T1000 (cell line): ENCODE results near the gene STAP2.
A peak's percentile ranks its signal among the peaks of the same experiment; 100 is the strongest.

ENCODE experiments used
- DNase-seq: peaks from one replicate; lab custom pipeline; 2025; ENCODE audit warnings: mixed read lengths; lab: John Stamatoyannopoulos, UW

Gene STAP2

GRCh38 chr19:4327252-4327876 is 11.3 kb downstream of the STAP2 start:
- peak; percentile 84 for DNase-seq

- DNase-seq = no peak
Observed at GRCh38 chr19:4326837-4327251, 11.8 kb downstream of the STAP2 start.

DNA sequence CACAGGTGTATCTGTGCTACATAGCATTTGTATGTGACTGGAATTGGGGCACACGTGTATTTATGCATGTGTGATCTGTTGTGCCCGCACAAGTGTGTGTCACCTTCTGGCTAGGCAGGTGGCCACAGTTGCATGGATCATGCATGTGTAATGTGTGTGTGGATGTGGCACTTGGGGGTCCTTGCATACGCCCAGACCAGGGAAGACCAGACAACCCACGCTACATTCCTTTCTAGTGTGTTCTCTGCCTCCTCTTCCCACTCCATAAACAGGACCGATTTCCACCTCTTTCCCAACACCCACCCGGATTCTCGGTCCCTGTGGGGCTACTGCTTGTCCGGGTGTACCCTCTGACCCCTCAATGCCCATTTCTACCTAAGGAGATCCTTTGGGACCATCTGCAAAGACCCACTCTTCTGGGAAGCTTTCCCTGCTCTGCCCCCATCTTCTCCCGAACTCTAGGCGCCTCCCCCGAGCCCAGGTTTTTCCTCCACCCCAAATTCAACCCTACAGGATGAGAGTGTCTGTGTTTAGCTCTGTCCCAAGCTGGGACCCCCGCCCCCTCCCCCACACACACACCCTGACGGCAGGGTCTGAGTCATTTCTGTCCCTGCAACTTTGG is 12.3 kb downstream of the STAP2 start:
- no peak for DNase-seq

DNA sequence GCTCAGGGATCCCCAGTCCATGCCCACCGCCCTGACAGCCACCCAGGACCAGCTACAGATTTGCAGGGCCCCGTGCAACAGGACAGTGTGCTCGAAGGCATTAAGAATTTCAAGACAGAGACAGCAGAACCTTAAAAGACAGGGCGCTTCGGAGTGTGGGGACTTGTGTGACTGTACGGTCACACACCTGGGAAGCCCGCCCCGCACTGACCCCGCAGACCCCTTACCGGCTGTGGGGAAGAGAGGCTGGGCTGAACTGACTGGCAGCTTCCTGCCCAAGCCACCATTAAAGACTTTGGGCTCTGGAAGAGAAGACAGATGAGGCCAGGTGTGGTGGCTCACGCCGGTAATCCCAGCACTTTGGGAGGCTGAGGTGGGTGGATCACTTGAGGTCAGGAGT is 14.4 kb downstream of the STAP2 start:
- no peak for DNase-seq

- no peak for DNase-seq
Observed at GRCh38 chr19:4323692-4324091, 14.9 kb downstream of the STAP2 start.

DNA sequence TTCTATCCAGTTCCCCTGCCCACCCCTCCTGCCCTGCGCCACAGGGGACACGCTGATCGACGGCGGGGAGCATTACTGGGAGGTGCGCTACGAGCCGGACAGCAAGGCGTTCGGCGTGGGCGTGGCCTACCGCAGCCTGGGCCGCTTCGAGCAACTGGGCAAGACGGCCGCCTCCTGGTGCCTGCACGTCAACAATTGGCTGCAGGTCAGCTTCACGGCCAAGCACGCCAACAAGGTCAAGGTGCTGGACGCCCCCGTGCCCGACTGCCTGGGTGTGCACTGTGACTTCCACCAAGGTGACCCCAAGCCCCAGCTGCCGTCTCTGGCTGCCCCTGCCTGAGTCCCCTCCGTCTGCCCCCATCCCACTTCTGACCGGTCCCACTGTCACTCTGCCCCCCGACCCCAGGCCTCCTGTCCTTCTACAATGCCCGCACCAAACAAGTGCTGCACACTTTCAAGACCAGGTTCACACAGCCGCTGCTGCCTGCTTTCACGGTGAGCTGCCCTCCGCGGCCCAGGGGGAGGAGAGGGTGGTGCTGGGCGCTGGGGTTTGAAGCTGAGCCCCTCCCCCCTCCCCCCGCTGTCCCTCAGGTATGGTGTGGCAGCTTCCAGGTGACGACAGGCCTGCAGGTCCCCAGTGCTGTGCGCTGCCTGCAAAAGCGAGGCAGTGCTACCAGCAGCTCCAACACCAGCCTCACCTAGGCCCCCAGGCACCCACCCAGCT is 15.5 kb downstream of the STAP2 start:
- DNase-seq = no peak

- DNase-seq = no peak
Observed at GRCh38 chr19:4320419-4320818, 18.2 kb downstream of the STAP2 start.

DNA sequence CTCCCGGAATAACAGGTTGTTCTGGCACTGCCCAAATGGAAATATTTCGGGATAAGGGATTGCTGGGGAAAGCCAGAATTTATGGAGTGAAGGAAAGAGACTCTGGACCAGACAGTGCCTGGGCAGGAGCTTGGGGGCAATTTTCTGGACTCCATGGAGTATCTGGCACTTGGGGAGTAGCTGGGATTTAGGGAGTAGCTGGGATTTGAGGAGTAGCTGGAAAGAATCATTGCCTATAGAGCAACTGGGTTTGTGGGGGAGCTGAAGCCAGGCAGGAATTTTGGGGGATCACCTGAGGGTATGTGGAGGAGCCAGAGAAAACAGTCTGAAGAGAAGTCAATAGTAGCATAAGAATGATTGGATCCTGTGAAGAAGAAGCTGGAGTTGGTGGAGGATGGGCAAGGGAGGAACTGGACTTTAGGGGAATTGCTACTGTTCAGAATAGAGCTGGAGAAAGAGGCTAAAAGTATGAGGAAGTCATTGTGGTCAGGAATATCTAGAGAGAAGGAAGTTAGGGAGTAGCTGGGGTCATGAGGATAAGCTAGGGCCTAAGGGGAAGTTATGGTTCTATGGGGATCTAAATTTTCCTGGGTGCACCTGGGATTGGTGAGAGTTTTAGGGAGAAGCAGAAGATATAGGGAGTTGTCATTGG is 19.4 kb downstream of the STAP2 start:
- no peak for DNase-seq

- DNase-seq = no peak
Observed at GRCh38 chr19:4318460-4318859, 20.2 kb downstream of the STAP2 start.

- no peak for DNase-seq
Observed at GRCh38 chr19:4316956-4317355, 21.7 kb downstream of the STAP2 start.

DNA sequence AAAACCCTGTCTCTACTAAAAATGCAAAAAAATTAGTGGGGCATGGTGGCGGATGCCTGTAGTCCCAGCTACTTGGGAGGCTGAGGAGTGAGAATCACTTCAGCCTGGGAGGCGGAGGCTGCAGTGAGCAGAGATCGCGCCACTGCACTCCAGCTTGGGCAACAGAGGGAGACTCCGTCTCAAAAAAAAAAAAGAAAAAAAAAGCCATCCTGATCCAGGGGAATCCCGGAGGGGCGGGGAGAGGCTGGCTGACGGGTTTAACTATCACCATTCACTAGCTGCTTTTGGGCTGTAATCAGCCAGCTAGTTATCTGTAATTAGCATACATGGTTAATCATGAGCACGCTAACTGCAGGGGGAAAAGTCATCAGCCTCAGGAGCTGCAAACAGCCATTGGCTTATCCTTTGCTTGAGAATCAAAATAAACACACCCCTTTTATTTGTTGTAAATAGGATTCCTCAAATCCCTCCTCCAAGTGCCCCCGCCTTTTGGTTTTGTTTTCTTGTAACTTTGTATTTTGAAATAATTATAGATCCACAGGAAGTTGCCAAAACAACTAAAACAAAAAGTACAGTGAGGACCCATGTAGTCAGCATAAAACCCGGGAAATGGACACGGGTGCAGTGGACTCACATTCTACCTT is 24.7 kb downstream of the STAP2 start:
- no peak for DNase-seq

GRCh38 chr19:4310247-4311121 is 28.1 kb downstream of the STAP2 start:
- no peak for DNase-seq

DNA sequence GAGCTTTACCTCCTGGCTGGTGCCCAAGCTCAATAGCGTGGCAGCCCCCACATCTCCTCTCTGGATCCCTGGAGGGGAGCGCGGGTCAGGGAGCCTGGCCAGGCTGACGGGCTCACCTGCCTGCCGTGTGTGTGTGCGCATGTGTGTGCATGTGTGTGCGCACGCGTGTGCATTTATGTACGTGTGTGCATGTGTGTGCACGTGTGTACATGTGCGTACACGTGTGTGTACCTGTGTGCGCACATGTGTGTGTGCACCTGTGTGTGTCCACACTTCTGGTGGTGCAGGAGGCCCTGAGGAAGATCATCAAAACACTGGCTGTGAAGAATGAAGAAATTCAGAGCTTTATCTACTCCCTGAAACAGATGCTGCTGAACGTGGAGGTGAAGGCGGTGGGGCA is 33.0 kb downstream of the STAP2 start:
- no peak for DNase-seq

DNA sequence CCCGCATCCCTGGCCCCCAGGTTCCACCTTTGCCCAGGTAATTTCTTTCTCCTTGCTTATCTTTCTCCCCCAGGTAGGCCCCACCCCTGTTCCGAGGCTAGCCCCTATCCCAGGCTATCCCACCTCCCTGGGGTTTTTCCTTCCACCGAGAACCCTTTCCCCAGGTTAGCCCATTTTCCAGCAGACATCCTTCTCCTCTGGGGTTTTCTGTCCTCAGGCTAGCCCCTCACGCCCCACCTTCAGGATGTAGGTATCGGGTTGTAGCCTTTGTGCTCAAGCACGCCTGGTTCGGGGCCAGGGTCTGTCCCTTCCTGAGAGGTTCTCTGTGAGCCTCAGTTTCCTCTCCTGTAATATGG is 33.4 kb downstream of the STAP2 start:
- no peak for DNase-seq

DNA sequence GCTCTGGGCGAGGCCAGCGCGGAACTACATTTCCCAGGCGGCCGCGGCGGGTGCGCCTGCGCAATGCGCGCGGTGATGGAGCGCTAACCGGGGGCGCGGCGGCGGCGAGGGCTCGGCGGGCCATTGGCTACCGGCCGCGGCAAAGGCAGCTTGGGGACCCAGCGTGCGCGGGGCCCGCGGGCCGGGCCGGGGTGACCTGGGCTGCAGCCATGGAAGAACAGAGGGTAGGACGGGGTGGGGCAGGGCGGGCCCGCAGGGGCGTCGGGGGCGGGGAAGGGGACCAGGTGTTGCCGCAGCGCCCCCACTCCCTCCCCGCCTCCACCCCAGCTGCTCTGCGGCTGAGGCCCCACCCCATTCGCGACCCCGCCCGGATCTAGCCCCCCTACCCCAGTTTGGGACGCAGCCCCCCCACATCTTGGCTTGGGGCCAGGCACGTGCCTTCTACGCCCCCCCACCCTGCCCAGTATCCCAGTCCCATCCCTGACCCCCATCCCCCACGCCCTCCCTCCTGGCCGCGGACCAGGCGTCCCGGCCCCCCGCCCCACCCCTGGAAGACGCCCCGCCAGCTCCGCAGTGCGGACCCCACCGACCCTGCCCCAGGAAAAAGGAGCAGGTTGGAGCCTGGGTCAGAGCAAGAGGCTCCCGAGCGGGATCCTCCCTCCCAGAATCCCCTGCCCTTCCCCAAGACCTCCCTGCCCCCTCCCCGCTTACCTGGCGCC is 33.9 kb downstream of the STAP2 start, which contains the start of gene FSD1:
TSS of gene FSD1 (plus strand) at position 61 of the 719 bp plus-strand sequence. CDS start at position 210, 149 bp downstream.
- peak; percentile 73 for DNase-seq

- no peak for DNase-seq
Observed at GRCh38 chr19:4303819-4304537, 34.6 kb downstream of the STAP2 start.

DNA sequence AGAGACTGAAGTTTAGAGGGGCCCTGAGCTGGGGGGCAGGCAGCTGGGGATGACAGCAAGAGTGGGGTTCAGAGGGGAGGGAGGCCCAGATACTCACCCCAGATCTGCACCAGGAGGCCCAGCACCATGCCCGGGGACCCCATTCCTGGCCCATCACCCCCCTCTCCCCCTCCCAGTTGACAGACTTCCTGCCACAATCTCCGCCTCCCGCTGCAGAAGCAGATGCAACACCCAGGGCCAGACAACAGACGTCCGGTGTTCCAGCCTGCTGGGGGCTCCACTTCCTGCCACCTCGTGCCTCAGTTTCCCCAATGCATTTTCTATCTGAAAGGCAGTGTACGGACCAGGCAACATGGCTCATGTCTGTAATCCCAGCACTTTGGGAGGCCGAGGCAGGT is 36.4 kb downstream of the STAP2 start, which contains the start of gene TMIGD2:
TSS of gene TMIGD2 (minus strand) at position 147 of the 398 bp plus-strand sequence. CDS start at position 143, 4 bp downstream.
- no peak for DNase-seq

GRCh38 chr19:4301590-4302242 is 36.9 kb downstream of the STAP2 start:
- no peak for DNase-seq

DNA sequence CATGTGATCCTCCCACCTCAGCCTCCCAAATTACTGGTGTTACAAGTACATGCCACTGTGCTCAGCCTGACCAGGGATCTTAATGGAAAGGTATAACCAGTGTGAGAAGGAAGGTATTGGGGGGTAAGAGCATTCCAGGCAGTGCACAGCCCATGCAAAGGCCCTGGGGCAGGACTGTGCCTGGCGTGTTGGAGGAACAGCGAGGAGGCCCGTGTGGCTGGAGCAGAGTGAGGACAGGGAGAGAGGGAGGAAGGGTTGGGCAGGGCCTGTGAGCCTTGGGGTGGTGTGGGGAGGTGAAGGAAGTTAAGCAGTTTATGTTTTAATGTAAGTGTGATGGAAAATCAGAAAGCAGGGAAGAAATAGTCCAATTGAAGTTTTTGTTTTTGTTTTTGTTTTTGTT is 38.0 kb downstream of the STAP2 start:
- no peak for DNase-seq
